GM18502 (cell line): ENCODE results near the gene CBR3.
"Not testable (repeated sequence)": the region's sequence is repeated elsewhere in the genome, so short reads cannot be mapped to it uniquely, and the experiment has no call there.

Experiments used
- ATAC-seq: cut with Tn5 transposase; IDR thresholded peaks from one replicate; pipeline ENCODE4 v1.9.1; 2021; ENCODE audit warnings: mild to moderate bottlenecking; ENCODE audit not compliant: unreplicated experiment, poor library complexity

The CBR3 gene

DNA sequence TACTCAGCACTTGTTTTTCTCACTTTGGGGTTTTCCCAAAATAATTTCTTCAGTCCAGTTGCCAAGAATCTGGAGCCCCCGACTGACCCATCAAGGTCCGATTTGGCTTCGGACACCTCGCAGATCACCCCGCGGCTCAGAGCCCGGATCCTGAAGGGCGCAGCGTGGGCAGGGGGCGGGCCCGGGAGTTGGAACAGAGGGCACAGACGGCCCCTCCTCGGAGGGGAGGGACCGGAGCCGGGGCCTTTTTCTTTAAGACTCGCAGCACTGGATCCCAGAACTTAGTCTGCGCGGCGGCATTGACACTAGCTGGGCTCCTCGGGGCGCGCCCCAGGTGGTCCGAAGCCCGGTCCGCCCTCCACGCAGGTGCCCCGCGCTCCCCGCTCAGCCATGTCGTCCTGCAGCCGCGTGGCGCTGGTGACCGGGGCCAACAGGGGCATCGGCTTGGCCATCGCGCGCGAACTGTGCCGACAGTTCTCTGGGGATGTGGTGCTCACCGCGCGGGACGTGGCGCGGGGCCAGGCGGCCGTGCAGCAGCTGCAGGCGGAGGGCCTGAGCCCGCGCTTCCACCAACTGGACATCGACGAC, at the start of gene CBR3:
TSS of gene CBR3 (plus strand) at position 277 of the 588 bp plus-strand sequence. CDS start at position 391, 114 bp downstream.
- no peak for ATAC-seq

DNA sequence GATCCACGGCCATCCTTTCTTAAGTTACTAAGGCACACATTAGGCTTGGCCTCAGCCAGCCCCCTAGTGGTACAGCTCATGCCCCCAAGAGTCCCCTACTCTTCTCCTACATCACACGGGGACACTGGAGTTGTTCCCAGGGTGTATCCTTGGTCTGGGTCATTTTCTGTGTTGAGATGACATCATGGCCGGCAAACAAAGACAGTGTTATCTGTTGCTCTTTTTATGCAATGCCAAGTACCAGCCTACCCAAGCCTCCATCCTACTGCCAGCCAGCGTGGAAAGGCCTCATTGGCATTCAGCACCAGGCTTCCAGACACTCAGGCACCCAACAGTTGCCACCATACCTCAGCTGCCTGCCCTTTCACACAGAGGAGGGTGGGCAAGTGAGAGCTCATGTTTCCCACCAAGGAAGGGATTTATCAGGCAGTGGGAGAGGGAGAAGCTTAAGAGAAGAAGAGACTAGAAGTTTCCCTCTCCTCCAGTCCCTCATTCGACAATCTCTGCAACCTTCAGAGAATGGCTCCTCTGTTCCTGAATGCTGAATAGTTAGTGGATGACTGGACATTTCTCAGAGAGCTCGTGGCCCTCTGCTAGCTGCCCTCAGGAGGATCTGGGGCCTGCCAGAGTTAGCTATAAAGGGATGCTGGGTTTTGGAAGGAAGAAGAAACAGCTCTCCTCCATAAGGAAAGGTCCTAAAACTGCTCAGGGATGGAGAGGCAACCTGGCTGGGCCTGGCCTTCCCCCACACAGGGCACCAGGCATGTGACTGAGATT, 47.3 kb upstream of the CBR3 start:
- ATAC-seq, result no peak

DNA sequence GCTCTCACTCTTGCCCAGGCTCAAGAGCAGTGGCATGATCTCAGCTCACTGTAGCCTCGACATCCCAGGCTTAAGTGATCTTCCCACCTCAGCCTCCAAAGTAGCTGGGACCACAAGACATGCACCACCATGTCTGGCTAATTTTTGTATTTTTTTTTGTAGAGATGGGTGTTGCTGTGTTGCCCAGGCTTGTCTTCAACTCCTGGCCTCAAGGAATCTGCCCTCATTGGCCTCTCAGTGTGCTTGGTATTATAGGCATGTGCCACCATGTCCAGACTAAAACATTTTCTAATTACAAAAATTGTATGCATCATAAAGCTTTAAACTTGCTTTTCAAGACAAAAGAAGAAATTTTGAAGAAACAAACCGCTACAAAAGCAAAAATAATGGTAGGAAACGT, 44.9 kb upstream of the CBR3 start:
- ATAC-seq, result no peak

DNA sequence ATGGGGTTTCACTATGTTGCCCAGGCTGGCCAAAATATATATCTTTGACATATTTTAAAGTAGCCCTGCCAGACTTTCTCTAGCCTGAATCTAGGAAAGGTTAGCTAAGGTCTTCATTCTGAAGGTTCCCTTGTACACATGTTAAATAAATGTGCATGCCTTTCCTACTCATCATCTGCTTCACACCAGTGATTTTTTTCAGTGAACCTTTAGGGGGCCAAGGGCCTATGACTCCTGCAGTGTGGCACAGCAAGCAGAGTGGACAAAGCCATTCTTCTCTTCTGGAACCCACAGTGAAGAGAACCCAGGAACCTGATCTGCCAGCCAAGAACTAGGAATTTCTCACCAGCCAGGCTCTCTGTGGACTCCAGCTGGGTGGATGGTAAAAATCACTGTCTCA, 42.2 kb upstream of the CBR3 start:
- ATAC-seq, result no peak

DNA sequence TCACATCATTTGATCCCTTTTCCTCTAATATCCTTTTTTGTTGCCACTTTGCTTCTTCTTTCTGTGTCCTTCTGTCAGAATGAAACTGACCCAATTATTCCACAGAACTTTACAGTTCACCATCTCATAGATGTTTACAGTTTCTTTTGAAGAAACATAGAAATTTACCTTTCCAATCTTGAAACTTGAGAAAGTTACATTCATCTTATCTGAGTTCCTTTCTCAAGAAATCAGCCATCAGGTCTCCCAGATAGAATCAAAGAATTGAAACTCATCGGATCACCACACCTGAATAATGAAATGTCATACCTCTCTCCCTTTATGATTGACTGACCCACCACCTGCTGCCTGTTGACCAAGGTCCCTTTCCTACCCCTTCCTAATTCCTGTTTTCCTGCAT, 41.4 kb upstream of the CBR3 start:
- no peak for ATAC-seq

DNA sequence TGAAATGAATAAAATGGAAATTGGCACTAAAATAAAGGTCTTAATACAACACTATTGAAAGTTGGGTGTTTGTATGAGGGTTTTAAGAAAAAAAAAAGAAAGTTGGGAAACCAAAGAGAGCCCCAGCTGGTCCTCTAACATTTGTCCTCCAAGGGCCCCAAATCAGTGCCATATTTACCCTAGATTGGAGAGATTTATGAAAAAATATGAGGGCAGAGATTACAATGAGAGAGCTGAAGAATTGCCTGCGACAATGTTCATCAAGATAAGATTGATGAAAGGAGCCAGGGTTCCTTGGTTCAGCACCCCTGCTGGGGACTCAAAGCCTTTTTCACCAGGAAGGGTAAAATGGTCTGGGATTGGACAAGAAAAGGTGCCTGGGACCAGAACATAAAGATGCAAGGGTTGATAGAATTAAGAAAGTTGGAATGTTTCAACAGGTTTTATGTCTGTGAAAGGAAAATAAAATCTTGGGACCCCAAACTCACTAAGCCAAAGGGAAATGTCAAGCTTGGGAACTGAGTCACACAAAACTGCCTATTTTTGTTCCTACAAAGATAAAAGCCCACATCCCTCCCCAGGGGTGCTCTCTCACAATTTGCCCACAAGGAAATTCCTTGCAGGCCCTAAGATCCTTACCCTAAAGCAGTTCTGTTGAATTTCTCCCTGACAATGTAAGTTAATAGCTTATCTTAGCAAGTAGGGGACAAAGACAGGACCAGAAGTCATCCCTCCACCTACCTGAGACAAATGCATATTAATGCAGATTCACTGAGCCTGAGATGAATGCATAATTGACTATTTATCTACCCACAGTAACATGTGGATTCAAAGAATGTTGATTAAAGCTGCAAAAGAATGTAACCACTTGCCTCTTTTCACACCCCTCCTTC, 38.2 kb upstream of the CBR3 start:
- ATAC-seq, result no peak

DNA sequence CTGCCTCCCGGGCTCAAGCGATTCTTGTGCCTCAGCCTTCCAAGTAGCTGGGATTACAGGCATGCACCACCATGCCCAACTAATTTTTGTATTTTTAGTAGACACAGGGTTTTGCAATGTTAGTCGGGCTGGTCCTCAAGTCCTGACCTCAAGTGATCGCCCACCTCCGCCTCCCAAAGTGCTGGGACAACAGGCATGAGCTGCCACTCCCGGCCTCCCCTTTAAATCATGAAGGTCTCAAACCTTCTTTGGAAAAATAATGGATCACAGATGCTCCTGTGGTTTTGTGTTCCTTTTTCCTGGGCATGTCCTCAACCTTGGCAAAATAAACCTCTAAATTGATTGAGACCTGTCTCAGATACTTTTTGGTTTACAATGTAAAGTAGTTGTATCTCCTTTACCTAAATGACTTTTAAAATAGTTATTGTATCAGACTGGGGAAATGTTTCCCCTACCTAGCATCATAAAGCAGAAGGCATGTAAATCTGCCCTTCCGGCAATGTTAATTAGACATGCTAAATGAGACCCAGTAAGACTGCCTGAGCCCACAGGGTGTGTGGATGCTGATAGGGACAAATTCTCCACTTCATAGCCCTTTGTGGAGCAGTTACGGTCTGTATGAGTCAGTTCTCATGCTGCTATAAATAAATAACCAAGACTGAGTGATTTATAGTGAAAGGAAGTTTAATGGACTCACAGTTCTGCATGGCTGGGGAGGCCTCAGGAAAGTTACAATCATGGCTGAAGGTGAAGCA, 37.3 kb upstream of the CBR3 start:
- peak; percentile 67 for ATAC-seq

DNA sequence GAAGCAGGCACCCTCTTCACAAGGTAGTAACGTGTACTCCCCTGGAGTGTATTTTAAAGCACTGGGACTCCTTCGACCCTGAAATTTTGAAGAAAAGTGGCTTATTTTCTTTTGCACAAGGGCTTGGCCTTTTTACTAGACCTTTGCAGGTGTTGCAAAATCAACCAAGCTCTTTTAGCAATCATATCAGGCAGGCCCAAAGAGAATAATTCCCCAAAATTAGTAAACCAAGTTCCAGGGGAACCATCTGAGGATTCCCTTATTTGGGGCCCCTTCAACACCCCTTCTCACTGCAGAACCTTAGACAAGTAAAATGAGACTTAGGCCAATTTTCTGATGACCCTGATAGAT, 36.7 kb upstream of the CBR3 start:
- ATAC-seq, result no peak

DNA sequence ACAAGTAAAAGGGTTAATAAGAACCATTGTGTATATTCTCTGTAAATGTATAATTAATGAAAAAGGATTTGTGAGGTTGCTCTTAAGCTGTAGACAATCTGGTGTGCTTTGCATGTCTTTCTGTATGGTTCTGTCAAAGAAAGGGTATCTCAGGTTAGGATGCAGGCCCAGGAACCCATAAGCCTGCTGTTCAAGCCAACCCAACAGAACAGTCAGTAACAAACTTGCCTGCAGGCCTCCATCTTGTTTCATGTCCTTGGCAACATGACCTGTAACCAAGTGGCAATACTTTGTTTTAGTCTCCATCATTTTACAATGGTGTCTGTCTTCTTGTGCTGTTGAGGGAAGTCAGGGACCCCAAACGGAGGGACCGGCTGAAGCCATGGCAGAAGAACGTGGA, 35.9 kb upstream of the CBR3 start:
- no peak for ATAC-seq

DNA sequence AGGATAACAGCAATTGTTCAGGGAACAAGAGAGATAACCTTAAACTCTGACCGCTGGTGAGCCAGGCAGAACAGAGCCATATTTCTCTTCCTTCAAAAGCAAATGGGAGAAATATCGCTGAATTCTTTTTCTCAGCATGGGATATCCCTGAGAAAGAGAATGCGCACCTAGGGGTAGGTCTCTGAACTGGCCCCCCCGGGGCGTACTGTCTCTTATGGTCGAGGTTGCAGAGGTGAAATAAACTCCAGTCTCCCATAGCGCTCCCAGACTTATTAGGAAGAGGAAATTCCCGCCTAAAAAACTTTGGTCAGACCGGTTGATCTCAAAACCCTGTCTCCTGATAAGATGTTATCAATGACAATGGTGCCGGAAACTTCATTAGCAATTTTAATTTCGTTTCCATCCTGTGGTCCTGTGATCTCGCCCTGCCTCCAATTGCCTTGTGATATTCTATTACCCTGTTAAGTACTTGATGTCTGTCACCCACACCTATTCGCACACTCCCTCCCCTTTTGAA, 35.1 kb upstream of the CBR3 start:
- ATAC-seq, result not testable (repeated sequence)

DNA sequence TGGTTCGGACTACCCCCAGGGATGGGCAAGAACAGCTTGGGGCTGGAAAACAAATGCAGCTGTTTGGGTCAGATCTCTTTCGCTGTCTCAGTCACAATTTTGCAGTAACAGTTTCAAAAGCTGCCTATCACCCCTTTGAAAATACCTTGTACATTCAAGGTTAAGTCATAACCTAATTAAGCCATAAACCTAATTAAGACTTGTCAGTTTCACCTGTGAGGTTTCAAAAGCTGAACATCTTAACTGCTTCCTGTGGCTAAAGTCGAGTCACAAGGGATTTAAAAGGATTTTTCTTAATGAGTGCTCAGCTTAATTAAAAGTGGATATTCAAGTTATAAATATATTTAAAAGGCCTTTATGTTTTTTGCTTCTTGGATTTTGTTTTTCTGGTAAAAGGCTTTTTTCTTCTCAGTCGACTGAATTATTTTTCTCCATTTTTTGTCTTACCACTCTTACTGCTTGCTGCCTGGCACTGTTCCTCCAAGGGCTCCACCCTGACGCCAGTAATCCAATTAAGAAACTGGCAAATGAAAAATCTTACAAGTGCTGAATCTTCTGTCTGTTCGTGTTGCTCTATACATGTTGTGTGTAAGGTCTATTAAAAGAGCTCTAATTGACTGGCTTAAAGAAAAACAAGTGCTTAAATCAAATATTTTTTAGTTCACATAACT, 33.8 kb upstream of the CBR3 start:
- ATAC-seq, result no peak

DNA sequence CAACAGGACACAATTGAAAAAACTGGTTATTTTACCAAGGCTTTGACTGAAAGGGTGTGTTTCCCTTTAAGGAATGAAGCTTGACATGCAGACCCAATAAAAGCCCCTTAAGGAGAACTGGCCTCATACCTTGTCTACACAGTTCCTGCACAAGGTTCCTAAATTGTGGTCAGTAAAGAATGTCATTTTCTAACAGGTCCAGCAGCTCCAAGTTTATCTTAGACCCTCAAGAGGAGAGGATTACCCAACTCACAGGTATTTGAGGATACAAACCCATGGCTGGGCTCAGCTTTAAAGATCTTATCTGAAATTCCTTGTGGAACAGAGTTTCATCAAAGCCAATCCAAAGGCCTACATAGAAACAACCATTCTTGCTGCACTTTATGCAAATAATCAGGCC, 31.4 kb upstream of the CBR3 start:
- no peak for ATAC-seq

DNA sequence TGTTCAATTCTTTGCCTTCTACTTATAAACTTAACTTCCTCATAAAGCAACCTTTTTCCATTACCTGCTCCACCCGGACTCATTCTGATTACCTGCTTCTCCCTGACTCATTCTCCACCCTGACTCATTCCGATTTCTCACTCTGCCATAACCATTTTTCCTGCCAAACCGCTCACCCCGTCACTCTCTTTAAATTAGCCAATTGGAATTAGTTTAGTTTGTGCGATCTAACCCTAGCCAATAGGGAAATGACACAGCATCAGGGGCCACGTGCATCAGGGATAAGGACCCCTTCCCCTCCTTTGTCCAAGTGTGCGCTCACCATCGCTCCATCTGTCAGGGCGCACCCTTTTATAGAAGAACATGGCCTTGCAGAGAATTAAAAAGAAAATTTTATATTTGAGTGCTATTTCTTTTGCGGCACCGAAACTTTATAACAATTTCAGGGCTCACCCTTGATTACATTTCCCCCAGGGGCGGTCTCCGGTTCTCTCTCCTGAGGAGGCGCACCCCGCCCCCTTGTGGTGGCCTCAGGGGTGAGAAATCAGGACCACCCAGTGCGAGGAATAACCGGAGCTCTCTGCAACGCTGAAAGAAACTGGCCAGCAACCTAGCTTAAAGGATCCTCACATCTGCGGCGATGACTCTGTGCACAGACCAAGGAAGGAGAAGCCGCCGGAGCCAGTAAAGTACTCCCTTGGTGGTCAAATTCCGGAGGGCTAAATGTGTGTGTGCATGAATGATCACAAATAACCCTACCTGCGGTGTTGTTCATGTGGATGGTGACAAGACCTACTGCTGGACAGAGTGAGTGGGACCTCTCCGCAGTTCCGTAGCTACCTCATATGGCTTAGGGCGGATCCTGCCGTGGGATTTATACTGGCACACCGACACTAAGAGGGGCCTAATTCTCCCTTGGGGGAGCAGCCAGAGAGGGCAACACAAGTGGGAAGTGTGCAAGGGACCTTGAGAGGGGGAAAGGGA, 30.3 kb upstream of the CBR3 start:
- no peak for ATAC-seq

DNA sequence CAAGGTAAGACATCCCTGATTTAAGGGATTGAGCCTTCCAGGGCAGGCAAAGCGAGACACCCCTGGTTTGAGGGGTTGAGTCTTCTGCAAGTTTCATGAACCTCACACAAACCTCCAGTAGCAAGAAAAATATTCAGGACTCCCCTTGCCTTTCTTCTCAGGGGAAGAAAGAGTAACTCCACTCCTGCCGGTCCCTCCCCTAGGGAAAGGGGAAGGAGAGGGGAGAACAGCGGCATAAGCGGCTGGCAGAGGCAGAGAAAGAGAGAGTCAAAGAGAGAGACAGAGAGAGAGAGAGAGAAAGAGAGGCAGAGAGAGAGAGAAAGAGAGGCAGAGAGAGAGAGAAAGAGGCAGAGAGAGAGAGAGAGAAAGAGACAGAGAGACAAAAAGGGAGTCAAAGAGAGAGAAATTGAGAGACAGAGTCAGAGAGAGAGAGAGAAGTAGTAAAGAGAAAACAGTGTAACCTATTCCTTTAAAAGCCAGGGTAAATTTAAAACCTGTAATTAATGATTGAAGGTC, 29.5 kb upstream of the CBR3 start:
- ATAC-seq, result no peak

DNA sequence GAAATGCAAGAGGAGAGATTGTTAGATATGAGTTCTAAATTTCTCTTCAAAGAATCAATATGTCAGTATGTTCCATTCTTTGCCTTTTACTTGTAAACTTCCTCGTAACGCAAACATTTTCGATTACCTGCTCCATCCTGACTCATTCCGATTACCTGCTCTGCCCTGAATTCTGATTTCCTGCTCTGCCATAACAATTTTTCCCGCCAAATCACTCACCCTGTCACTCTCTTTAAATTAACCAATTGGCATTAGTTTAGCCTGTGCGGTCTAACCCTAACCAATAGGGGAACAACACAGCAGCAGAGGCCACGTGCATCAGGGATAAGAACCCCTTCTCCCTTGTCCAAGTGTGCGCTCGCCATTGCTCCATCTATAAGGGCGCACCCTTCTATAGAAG, 25.0 kb upstream of the CBR3 start:
- ATAC-seq, result no peak

DNA sequence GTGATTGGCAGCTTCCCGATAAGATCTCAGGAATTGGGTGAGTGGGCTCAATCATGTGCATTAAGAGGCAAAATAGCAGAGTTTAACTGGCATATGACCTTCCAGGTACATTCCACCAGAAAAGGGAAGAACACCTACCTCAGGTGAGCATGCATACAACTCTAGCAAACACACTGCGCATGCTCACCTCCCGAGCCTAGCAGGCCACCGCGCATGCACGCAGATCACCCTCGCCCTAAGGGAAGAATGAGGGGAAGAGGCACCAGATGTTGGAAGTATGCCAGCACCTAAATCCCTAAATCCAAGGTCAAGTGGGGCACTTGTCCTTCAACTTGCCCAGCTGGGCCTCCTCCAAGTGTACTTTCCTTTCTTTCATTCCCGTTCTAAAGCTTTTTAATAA, 23.6 kb upstream of the CBR3 start:
- ATAC-seq, result no peak

DNA sequence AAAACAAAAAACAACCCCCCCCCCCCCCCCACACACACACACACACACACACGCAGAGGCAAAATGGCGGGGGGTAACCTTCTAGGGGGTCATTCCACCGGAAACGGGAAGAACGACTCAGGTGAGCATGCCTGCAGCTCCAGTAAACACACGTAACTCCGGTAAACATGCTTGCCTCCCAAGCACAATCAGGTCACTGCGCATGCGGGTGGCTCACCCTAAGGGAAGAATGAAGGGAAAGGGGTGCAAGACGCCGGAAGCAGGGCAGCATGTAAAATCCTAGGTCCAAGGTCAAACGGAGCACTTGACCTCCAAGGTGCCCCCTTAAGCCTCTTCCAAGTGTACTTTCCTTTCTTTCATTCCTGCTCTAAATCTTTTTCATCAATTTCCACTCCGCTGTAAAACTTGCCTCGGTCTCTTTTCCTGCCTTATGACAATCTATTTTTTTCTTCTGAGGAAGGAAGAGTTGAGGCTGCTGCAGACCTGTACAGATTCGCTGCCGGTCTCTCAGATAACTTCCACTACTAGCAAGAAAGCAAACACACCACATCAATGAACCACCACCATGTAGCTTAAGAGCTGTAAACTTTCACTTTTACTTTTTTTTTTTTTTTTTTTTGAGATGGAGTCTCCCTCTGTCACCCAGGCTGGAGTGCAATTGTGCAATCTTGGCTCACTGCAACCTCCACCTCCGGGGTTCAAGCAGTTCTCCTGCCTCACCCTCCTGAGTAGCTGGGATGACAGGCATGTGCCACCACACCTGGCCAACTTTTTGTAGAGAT, 21.0 kb upstream of the CBR3 start:
- no peak for ATAC-seq
